Heart right ventricle (tissue), 16 donors: ENCODE results near the gene RAD21L1. TPM values are rescaled to one million over a fixed set of nuclear protein-coding genes. Genes with fewer than 3 reads are reported as not detected.

Source experiments
- ATAC-seq, 8 donors: fragments of 200-7000 bp; cut with Tn5 transposase; one replicate each; pipeline ENCODE4 v1.9.1; 2020; ENCODE audit warnings: mild to moderate bottlenecking in 8 of 8, moderate library complexity in 8 of 8, moderate number of reproducible peaks in 1 of 8
- DNase-seq, 2 donors: peaks; one replicate each; pipeline ENCODE4 v3.0.0-alpha.2; 2020
- H3K27ac ChIP-seq, 10 donors: fragments of 200-600 bp; sonication (generic) in 2 of 10; one replicate each; pipeline versions ENCODE4 v1.5.0 to v1.8.0; 2020 to 2022; ENCODE audit warnings: mild to moderate bottlenecking in 3 of 10
- H3K27me3 ChIP-seq, 7 donors: fragments of 200-600 bp; one replicate each; pipeline ENCODE4 v1.8.0; 2021 to 2022; ENCODE audit warnings: mild to moderate bottlenecking in 2 of 7
- H3K36me3 ChIP-seq, 9 donors: fragments of 200-600 bp; sonication (generic) in 1 of 9; one replicate each; pipeline versions ENCODE4 v1.5.0 to v1.8.0; 2020 to 2022; ENCODE audit warnings: mild to moderate bottlenecking in 2 of 9
- H3K4me1 ChIP-seq, 9 donors: fragments of 200-600 bp; sonication (generic) in 1 of 9; one replicate each; pipeline versions ENCODE4 v1.5.0 to v1.8.0; 2020 to 2022; ENCODE audit warnings: mild to moderate bottlenecking in 4 of 9
- H3K4me3 ChIP-seq, 10 donors: fragments of 200-600 bp; sonication (generic) in 2 of 10; one replicate each; pipeline versions ENCODE4 v1.5.0 to v1.8.0; 2020 to 2022; ENCODE audit warnings: mild to moderate bottlenecking in 7 of 10, moderate library complexity in 2 of 10
- H3K9me3 ChIP-seq, 11 donors: fragments of 200-600 bp in 10 of 11; sonication (generic) in 2 of 11; one replicate each; pipeline versions ENCODE4 v1.5.0 to v1.8.0; 2013 to 2022; ENCODE audit warnings: mild to moderate bottlenecking in 2 of 11, control low read depth in 1 of 11, moderate library complexity in 1 of 11
- CTCF ChIP-seq, 9 donors: fragments of 200-600 bp; sonication (generic) in 2 of 9; IDR thresholded peaks; one replicate each; pipeline versions ENCODE4 v1.5.0 to v1.8.0; 2021 to 2022; ENCODE audit warnings: antibody characterized with exemption in 9 of 9, mild to moderate bottlenecking in 5 of 9, moderate library complexity in 1 of 9
- WGBS, 2 donors: extraction: QIAGEN DNeasy Blood & Tissue Kit; methylation state at CpG; one replicate each; pipeline ENCODE4 v1.1.7; 2013; ENCODE audit warnings: inconsistent platforms in 1 of 2; 5-methylcytosine and 5-hydroxymethylcytosine counted together
- intact Hi-C, 10 donors: fragments of 100-400 bp; cut with DNase I; formaldehyde crosslinking; loops; one replicate each; pipeline versions ENCODE4 v1.11.1 to v1.14.2; 2022
- polyA plus RNA-seq, 2 donors: library from polyadenylated mRNA; stranded (reverse); fragments of 200-250 nt; gene quantifications; one replicate each; pipeline ENCODE4 v1.2.3, GENCODE V29; 2013
- total RNA-seq, 10 donors: library from RNA; stranded (reverse); fragmentation: NEBNext Ultra II Directional in 3 of 10; extraction: Animal tissue kit (Norgen Biotek cat#: 25700) in 3 of 10; gene quantifications; one replicate each; pipeline versions ENCODE4 v1.2.1 to v1.2.4, GENCODE V29; 2021 to 2023
- donor health status: Arrhythmogenic right ventricular cardiomyopathy.
- donor health status: ischemic (EF 13 %, LVEDD 7.1; RV severe dilation, severe dysfunction).
- donor health status: healthy with polysubstance abuse.
- donor health status: DM: no; HTN: yes; CAD: no.
- donor health status: DM: no; HTN: no; CAD: no.
- donor health status: ischemic (EF 25% LVEDD 6.9; RV normal size, moderate dysfunction).
- donor health status: ischemic (EF 25% LVEDD 5.7; RV mildly dilated, moderate dysfunction).
- donor health status: healthy.
- donor health status: DM: yes; HTN: yes; CAD: no.
- donor health status: Ischemic cardiomyopathy.
- donor health status: ischemic (EF 35%, LVEDD 5.7; RV mildly dilated, moderate dysfunction).
- donor health status: nonischemic (EF 11% LVEDD 7.7; RV severe dilation, severe dysfunction).
- donor health status: DM: yes; HTN: yes; CAD: no.
- donor health status: PGD.
- donor health status: ischemic (EF 29% LVEDD 5.4; RV normal size, mild dysfunction).
- donor health status: nonischemic (EF 23%, LVEDD 6.1; RV moderate dilation, normal function).

The RAD21L1 gene
- total and polyA plus RNA-seq, 12 donors = not detected

GRCh38 chr20:1190847-1191246 lies 35.0 kb upstream of the RAD21L1 start:
- no peak for DNase-seq
- 61 to 72% methylated on average over 3 of the region's 3 CpGs for whole genome bisulfite sequencing, 2 donors

GRCh38 chr20:1191299-1191698 lies 34.5 kb upstream of the RAD21L1 start:
- no peak for DNase-seq
- Histone ChIP-seq H3K4me1 (peaks cover 0 to 18% (median 4%) of the 10 kb centered on the region in 9 donors), H3K27ac (no peak overlapping the region), H3K9me3 (peaks cover 0 to 1% (median 0%) of the 10 kb centered on the region in 11 donors), H3K4me3 (no peak overlapping the region), H3K27me3 (peaks cover 0 to 13% (median 2%) of the 10 kb centered on the region in 7 donors), H3K36me3 (no peaks in the 10 kb centered on the region)
- intact Hi-C loops = loop anchor here in 2 of 10 donors (10.0 kb wide), 2 partner anchors 226 to 376 kb away; no protein-coding TSS in a partner anchor
- ATAC-seq = no peak
- 78 to 91% methylated on average over 3 of the region's 3 CpGs for WGBS, 2 donors
- TF ChIP-seq CTCF (IDR thresholded peaks at IDR 0.05) = no peak

More at GRCh38 chr20:1190847-1191246, 35.0 kb upstream of the RAD21L1 start:
- no peak overlapping the region for H3K27ac ChIP-seq
- peaks cover 0 to 23% (median 6%) of the 10 kb centered on the region in 9 donors for H3K4me1 ChIP-seq
- intact Hi-C loops = loop anchor here in 2 of 10 donors (10.0 kb wide), 2 partner anchors 226 to 376 kb away; no protein-coding TSS in a partner anchor
- TF ChIP-seq CTCF (IDR thresholded peaks at IDR 0.05) = no peak
- no peaks in the 10 kb centered on the region for H3K9me3 ChIP-seq
- no peak for ATAC-seq
- H3K36me3 ChIP-seq = no peaks in the 10 kb centered on the region
- no peak overlapping the region for H3K4me3 ChIP-seq
- H3K27me3 ChIP-seq = peaks cover 0 to 18% (median 7%) of the 10 kb centered on the region in 7 donors

- Histone ChIP-seq H3K27ac (no peak overlapping the region), H3K4me1 (peaks cover 0 to 6% (median 0%) of the 10 kb centered on the region in 9 donors), H3K9me3 (peaks cover 0 to 6% (median 0%) of the 10 kb centered on the region in 11 donors), H3K36me3 (no peaks in the 10 kb centered on the region), H3K4me3 (no peak overlapping the region), H3K27me3 (no peaks in the 10 kb centered on the region)
- 93% methylated on average over 1 of the region's 1 CpG for WGBS, 2 donors
- intact Hi-C loops = loop anchor here in 2 of 10 donors (10.0 kb wide), 2 partner anchors 230 to 380 kb away; no protein-coding TSS in a partner anchor
- DNase-seq (no peak), ATAC-seq (no peak)
- no peak for TF ChIP-seq CTCF (IDR thresholded peaks at IDR 0.05)
Measured at GRCh38 chr20:1195226-1195625, 30.6 kb upstream of the RAD21L1 start.

- 87 to 92% methylated on average over 2 of the region's 2 CpGs for WGBS, 2 donors
- ATAC-seq = no peak
- H3K9me3 ChIP-seq = peaks cover 0 to 6% (median 0%) of the 10 kb centered on the region in 11 donors
- H3K27me3 ChIP-seq = no peaks in the 10 kb centered on the region
- peaks cover 0 to 8% (median 0%) of the 10 kb centered on the region in 9 donors for H3K4me1 ChIP-seq
- no peak overlapping the region for H3K27ac ChIP-seq
- no peak for DNase-seq
- intact Hi-C loops = loop anchor here in 2 of 10 donors (10.0 kb wide), 2 partner anchors 232 to 382 kb away; no protein-coding TSS in a partner anchor
- no peak for TF ChIP-seq CTCF (IDR thresholded peaks at IDR 0.05)
- no peaks in the 10 kb centered on the region for H3K36me3 ChIP-seq
- H3K4me3 ChIP-seq = no peak overlapping the region
Measured at GRCh38 chr20:1196634-1197033, 29.2 kb upstream of the RAD21L1 start.
